SK-N-SH (cell line): Measurements from ENCODE around the gene HIPK2.

Experiments used
- FOXJ3 ChIP-seq: sonication (generic); formaldehyde crosslinking; IDR thresholded peaks from 2 replicates; pipeline ENCODE4 v1.5.1; 2020; ENCODE audit warnings: mild to moderate bottlenecking, missing genetic modification reagents
- NRF1 ChIP-seq: IDR thresholded peaks from 2 replicates; pipeline ENCODE4 v1.6.1; 2012; ENCODE audit warnings: low read depth, mild to moderate bottlenecking, low read length
- RAD21 ChIP-seq: IDR thresholded peaks from 2 replicates; pipeline ENCODE4 v1.6.1; 2012; ENCODE audit warnings: mild to moderate bottlenecking, low read length
- TF ChIP-seq, protein P1 (sequence below): fragments of 200-600 bp; sonication (generic); IDR thresholded peaks from 2 replicates; pipeline ENCODE4 v1.6.1; 2017; ENCODE audit warnings: antibody characterized with exemption, mild to moderate bottlenecking, moderate library complexity

DNA sequence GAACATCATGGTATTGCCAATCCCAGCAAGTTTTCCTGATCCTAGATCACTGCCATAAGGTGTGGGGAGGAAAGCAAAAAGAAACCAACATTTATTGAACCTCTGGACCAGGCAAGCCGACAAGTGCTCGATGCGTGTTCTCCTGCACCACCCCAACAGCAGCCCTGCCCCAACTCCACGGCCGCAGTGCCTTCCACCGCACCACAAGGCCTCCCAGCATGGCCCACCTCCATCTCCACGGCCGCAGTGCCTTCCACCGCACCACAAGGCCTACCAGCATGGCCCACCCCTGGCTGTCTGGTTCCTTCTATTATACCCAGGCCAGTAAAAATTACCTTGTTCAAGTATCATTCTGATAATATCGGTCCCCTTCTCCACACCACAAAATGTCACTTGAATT is 8.7 kb downstream of the HIPK2 start:
- no peak for TF ChIP-seq NRF1
- no peak for TF ChIP-seq RAD21
- TF ChIP-seq, protein P1, sequence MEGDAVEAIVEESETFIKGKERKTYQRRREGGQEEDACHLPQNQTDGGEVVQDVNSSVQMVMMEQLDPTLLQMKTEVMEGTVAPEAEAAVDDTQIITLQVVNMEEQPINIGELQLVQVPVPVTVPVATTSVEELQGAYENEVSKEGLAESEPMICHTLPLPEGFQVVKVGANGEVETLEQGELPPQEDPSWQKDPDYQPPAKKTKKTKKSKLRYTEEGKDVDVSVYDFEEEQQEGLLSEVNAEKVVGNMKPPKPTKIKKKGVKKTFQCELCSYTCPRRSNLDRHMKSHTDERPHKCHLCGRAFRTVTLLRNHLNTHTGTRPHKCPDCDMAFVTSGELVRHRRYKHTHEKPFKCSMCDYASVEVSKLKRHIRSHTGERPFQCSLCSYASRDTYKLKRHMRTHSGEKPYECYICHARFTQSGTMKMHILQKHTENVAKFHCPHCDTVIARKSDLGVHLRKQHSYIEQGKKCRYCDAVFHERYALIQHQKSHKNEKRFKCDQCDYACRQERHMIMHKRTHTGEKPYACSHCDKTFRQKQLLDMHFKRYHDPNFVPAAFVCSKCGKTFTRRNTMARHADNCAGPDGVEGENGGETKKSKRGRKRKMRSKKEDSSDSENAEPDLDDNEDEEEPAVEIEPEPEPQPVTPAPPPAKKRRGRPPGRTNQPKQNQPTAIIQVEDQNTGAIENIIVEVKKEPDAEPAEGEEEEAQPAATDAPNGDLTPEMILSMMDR = no peak
- no peak for TF ChIP-seq FOXJ3
